NAMALWA (cell line): Measurements from ENCODE around the gene CNOT6L.

Experiments used
- DNase-seq: peaks from one replicate; pipeline ENCODE4 v3.0.0-alpha.2; 2015; ENCODE audit warnings: low spot score

Gene CNOT6L

GRCh38 chr4:77820649-77821561, 1.7 kb upstream of the CNOT6L start:
- DNase-seq = peak; percentile 77

DNA sequence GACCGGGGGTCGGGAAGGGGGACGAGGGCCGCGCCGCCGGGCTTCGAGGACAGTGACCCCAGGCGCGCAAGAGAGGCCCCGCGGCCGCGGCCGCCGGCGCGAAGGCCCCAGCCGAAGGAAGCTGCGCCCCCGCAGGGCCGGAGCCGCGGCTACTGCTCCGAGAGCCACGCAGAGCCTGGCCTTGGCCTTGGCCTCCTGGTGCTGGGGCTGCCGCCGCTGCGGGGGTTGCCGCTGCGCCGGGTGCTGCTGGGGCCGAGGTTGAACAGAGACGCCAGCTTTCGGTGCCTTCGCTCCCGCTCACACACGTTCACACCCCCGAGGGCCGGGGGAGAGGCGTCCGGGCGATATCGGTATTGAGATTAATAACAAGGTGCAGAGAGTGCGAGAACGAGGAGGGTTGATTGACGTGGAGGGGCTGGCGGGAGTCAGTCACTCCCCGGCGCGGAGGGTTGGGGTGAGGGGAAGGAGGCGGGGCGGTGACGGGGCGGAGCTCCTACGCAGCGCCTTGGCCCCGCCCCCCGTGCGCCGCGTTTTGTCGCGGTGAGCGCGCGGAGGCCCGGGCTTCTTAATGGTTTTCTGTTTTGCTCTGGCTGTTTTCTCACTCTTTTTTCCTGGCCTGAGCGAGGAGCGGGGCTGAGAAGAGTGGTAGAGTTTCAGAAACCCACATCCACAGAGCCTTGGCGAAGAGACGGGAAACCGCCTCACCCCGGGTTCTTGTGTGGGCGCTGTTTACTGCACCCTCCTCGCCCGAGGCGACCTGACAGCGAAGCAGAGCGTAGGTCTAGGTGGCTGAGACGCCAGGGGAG, 878 bp upstream of the CNOT6L start:
- peak; percentile 94 for DNase-seq

DNA sequence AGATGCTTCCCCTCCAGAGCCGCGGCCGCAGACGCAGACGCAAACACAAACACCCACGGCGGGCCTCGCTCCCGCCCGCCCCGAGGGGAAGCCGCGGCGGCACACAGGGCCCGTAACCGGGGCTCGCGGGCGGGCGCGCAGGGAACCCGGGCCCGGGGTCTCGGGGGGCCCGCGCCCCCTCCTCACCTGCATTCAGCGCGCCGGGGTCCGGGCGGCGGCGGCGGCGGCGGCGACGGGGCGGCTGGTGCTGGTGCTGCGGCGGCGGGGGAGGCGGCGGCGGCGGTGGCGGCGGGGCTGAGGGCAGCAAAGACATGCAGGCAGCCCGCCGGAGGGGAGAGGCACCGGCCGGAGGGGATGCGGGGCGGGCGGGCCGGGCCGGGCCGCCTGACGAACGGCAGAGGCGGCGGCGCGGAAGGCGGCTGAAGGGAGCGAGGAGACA, 255 bp upstream of the CNOT6L start:
- no peak for DNase-seq

DNA sequence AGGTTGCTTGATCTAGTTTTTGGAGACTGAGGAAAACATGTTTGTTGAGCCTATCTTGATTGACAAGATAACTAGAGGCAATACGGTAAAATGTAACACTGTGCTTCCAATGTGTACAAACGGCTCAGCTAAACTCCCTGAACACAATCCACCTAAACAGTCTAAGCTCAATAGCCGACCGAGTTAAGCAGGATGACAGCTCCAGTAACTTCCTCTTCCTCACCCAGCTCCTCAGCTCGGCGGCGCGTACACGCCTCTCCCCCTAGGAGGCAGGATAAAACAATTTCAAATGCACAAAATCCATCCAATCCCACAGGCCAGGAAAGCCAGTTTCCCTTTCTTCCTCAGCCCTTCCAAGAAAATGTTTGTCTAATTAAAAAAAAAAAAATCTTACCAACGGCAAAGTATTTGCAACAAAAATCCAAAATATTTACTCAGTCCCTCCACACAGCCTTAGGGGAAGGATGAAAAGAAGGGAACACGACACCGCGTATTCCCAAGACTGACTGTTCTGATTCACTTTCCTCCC, 1.0 kb downstream of the CNOT6L start:
- DNase-seq = peak; percentile 90

- DNase-seq = peak; percentile 86
These were observed 1.7 kb downstream of the CNOT6L start for GRCh38 chr4:77817304-77818072.

DNA sequence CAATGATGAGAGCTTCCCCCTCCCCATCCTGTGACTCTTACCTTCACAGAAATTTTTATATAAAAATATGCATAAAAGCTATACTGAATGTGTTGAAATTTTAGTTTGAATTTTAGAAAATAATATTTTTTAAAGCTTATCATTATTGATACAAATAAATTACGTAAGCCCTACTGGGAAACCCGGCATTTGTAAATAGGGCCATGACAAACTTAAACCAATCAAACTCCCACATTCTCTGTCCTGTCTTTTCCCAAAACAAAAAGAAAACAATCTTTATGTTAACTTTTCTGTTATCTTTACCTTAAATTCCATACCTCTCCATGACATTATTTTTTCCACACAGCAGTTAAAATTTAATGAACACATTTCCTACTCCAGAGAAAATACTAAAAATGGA, 2.6 kb downstream of the CNOT6L start:
- DNase-seq = no peak

- DNase-seq = peak; percentile 86
These were observed 3.5 kb downstream of the CNOT6L start for GRCh38 chr4:77815636-77816035.

DNA sequence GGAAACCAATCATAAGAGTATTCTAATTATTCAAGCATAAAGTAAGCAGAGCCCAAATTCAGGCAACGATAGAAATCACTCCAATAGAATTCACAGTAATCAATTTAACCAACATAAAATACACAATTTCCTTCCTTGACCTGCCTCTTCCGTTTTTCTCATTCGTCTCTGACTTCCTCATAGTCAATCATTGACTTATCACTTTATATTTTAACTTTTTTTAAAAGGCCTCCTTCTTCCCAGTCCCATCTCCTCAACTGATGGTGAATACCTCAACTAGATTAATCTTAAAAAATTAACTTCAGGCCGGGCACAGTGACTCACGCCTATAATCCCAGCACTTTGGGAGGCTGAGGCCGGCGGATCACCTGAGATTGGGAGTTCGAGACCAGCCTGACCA, 13.3 kb downstream of the CNOT6L start:
- DNase-seq = no peak

GRCh38 chr4:77804471-77804870, 14.7 kb downstream of the CNOT6L start:
- DNase-seq = no peak

GRCh38 chr4:77802402-77802801, 16.8 kb downstream of the CNOT6L start:
- no peak for DNase-seq

- DNase-seq = peak; percentile 33
These were observed 17.9 kb downstream of the CNOT6L start for GRCh38 chr4:77801260-77801608.

DNA sequence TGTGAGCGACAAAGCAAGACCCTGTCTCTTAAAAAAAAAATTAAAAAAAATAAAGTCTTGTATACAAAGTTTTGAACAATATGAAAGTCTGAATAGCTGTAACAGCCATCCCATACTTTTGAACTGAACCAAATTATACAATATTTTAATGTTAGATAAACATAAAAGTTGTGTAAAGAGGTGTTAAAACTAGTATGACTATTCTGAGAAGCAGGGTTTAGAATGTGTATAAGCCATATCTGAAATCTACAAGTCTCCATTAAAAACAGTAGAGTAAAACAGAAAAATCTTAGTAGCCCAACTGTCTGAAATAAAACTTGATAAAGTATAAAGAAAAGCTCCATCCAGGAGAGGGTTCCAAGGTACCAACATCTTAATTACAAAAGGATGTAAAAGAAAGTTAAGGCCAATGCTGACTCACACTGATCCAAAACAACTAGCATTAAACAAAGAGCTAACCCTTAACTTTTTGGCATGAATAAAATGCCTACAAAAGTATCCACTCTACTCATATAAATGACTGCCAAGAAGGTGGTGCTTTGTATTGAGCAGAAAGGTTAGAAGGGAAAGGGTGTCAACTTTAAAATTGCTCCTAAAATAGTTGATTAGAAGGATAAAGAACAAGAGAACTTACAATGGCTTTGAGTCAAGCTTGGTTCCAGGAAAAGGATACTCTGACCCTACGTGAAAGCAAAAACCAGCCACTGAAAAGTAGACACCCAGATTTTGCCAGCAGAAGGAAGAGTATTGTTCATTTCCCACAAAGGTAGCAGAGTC, 18.5 kb downstream of the CNOT6L start:
- DNase-seq = no peak

GRCh38 chr4:77800077-77800476, 19.1 kb downstream of the CNOT6L start:
- DNase-seq = no peak

DNA sequence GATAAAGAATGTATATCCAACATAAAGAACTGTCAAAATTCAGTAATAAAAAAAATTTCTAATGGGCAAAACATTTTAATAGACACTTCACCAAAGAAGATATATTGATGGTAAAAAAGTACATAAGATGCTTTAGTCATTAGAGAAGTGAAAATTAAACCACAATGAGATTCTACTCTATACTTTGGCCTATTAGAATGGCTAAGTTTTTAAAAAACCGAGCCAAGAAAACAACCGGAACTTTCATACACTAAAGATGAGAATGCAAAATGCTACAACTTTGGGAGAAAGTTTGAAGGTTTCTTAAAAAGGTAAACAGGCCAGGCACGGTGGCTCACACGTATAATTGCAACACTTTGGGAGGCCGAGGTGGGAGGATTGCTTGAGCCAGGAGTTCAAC, 20.8 kb downstream of the CNOT6L start:
- no peak for DNase-seq

DNA sequence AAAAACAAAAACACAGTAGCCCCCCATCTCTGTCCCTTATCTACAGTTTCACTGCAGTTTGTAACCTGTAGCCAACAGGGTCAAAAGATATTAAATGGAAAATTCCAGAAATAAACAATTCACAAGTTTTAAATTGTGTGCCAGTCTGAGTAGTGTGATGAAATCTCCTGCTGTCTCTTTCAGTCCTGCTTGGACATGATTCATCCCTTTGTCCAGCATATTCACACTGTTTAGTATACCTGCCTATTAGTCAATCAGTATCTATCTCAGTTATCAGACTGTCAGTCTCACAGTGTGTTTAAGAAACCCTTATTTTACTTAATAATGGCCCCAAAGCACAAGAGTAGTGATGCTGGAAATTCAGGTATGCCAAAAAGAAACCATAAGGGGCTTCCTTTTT, 21.9 kb downstream of the CNOT6L start:
- no peak for DNase-seq

DNA sequence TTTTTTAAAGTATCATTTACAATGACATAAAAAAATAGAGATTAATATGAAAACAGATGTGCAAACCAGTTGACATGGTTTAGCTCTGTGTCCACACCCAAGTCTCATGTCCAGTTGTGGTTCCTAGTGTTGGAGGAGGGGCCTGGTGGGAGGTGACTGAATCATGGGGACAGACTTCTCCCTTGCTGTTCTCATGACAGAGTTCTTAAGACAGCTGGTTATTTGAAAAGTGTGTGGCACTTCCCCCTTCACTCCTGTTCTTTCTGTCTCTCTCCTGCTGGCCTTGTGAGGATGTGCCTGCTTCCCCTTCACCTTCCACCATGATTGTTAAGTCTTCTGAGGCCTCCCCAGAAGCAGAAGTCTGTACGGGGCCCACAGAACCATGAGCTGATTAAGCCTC, 23.8 kb downstream of the CNOT6L start:
- DNase-seq = no peak

- DNase-seq = no peak
These were observed 29.0 kb downstream of the CNOT6L start for GRCh38 chr4:77790146-77790545.

DNA sequence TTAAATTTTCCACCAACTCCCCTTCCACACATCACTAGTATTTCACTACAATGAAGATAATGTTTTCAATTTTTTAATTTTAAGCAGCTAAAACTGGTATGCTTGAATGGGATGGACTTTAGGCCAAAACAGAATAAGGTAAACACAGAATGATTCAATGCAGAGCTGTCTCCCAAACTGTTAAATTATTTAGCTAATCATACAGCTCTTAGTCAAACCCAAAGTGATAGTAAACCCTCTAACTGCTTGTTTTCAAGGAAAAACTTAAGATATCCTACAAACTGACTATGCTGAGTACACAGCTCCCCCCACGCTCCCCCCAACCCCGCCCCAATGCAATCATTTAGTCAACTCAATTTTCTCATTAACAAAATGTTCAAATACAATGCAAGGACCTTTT, 30.2 kb downstream of the CNOT6L start:
- no peak for DNase-seq

GRCh38 chr4:77787969-77788368, 31.2 kb downstream of the CNOT6L start:
- no peak for DNase-seq

DNA sequence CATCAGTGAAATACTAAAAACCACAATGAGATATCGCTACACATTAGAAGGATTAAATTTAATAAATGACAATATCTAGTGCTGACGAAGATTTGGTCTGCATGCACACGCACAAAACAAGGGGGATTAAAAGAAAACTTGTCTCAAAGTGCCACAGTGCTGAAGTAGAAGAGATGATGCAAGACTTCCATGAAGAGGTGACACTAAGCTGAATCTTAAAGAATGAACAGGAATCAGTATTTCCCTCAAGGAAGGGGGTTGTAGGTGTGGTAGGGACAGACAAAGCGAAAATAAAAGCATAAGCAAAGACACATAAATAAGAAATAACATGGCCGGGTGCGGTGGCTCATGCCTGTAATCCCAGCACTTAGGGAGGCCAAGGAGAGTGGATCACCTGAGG, 33.5 kb downstream of the CNOT6L start:
- DNase-seq = no peak

DNA sequence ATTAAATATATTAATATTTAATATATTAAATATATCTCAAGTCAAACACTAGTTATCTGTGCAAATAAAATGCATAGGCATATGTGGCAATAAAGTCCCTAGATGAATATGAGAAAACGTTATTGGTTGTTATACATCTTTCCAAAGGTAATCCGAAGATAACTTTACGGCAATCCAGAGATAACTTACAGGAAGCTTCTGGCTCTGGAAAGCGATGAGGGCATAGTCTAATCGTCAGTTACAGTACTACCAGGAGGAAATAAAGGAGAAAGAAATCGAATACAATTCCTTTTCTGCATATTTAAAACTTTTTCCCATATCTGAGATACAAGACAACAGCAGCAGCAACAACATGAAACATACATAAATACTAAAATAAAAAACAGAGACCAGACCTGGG, 35.3 kb downstream of the CNOT6L start:
- no peak for DNase-seq
